Caco-2 (cell line): ENCODE measurements around the gene CTNNA2. TPM values are rescaled to one million over a fixed set of nuclear protein-coding genes. Genes with fewer than 3 reads are reported as not detected.

Experiments
- BruUV-seq: library from RNA; stranded (reverse); fragments of 400-500 nt; replicated peaks from 2 replicates; lab custom pipeline; 2021; lab: Mats Ljungman, UMichigan
- CTCF ChIA-PET: fragments of 300-600 bp; sonication (Branson Sonifier 250); formaldehyde crosslinking; loops from one replicate; lab custom pipeline; 2022; ENCODE audit warnings: antibody characterized with exemption; lab: Charles Lee
- POLR2A ChIA-PET: fragments of 300-600 bp; sonication (Branson Sonifier 250); formaldehyde crosslinking; loops from one replicate; lab custom pipeline; 2022; ENCODE audit warnings: antibody characterized with exemption; lab: Charles Lee
- DNase-seq, 2 experiments: peaks; one replicate each; pipeline versions ENCODE4 v3.0.0 to v3.0.0-alpha.2; 2020 to 2022
- H3K27me3 ChIP-seq: replicated peaks from 2 replicates; pipeline ENCODE4 v1.6.0; 2011; ENCODE audit warnings: low read length; ENCODE audit not compliant: control insufficient read depth, insufficient read depth
- H3K36me3 ChIP-seq: 2 replicates; pipeline ENCODE4 v1.5.1; 2011; ENCODE audit warnings: low read length; ENCODE audit not compliant: control insufficient read depth, insufficient read depth
- H3K4me1 ChIP-seq: fragments of 250-450 bp; sonication (Bioruptor Pico); 2 replicates; pipeline ENCODE4 v1.5.1; 2020; ENCODE audit warnings: mild to moderate bottlenecking
- H3K4me3 ChIP-seq: 2 replicates; pipeline ENCODE4 v1.5.1; 2011; ENCODE audit warnings: low read depth, mild to moderate bottlenecking, control low read depth, low read length
- H3K9me3 ChIP-seq: fragments of 250-450 bp; sonication (Bioruptor Pico); 2 replicates; pipeline ENCODE4 v1.5.1; 2020; ENCODE audit warnings: mild to moderate bottlenecking, moderate library complexity
- H3K27ac Mint-ChIP-seq: one replicate; pipeline ENCODE4 v1.8.0; 2022; ENCODE audit warnings: mixed read lengths; ENCODE audit not compliant: unreplicated experiment
- H3K27me3 Mint-ChIP-seq: one replicate; pipeline ENCODE4 v1.8.0; 2022; ENCODE audit warnings: mixed read lengths; ENCODE audit not compliant: insufficient read depth, unreplicated experiment
- H3K36me3 Mint-ChIP-seq: one replicate; pipeline ENCODE4 v1.8.0; 2022; ENCODE audit warnings: mild to moderate bottlenecking, mixed read lengths; ENCODE audit not compliant: insufficient read depth, unreplicated experiment
- H3K4me1 Mint-ChIP-seq: one replicate; pipeline ENCODE4 v1.8.0; 2022; ENCODE audit warnings: low read depth, mixed read lengths; ENCODE audit not compliant: unreplicated experiment
- H3K4me3 Mint-ChIP-seq: one replicate; pipeline ENCODE4 v1.8.0; 2022; ENCODE audit warnings: mild to moderate bottlenecking, moderate library complexity, mixed read lengths; ENCODE audit not compliant: unreplicated experiment
- H3K9me3 Mint-ChIP-seq: one replicate; pipeline ENCODE4 v1.8.0; 2022; ENCODE audit warnings: mixed read lengths; ENCODE audit not compliant: unreplicated experiment
- CTCF ChIP-seq, 2 experiments: fragments of 200-600 bp in 1 of 2; IDR thresholded peaks; 1 replicate in 1 of 2; 2 replicates in 1 of 2; pipeline versions ENCODE4 v1.5.1 to v1.8.0; 2011 to 2022; ENCODE audit warnings: antibody characterized with exemption in 1 of 2, control low read depth in 1 of 2, inconsistent platforms in 1 of 2, low read depth in 1 of 2, low read length in 1 of 2, mild to moderate bottlenecking in 1 of 2, moderate library complexity in 1 of 2; ENCODE audit not compliant: insufficient read depth in 1 of 2, severe bottlenecking in 1 of 2, unreplicated experiment in 1 of 2
- intact Hi-C: fragments of 100-400 bp; cut with micrococcal nuclease; formaldehyde crosslinking; loops from one replicate; pipeline ENCODE4 v1.10.0; 2022; ENCODE audit not compliant: unreplicated experiment
- total RNA-seq: library from RNA; stranded (reverse); gene quantifications from 2 replicates; pipeline ENCODE4 v1.2.3, GENCODE V29; 2022

CTNNA2 gene
- total RNA-seq, 1 experiment from 2014 or later: not detected

GRCh38 chr2:80026040-80026729 is 513.3 kb downstream of the CTNNA2 start:
- no TSS peak for BruUV-seq
- Mint-ChIP-seq H3K4me1 (no peaks in the 10 kb centered on the region), H3K4me3 (no peak overlapping the region), H3K9me3 (peaks cover 6% of the 10 kb centered on the region), H3K36me3 (no peaks in the 10 kb centered on the region), H3K27ac (no peak overlapping the region), H3K27me3 (peaks cover 6% of the 10 kb centered on the region)
- Histone ChIP-seq H3K4me3 (no peak overlapping the region), H3K27me3 (no peaks in the 10 kb centered on the region), H3K9me3 (no peaks in the 10 kb centered on the region), H3K4me1 (0 out of 2 replicates have a peak, but pooled peaks cover 8% of the 10 kb centered on the region), H3K36me3 (no peaks in the 10 kb centered on the region)
- POLR2A ChIA-PET: no interaction called here
- intact Hi-C loops: no loop called here
- no peak for DNase-seq
- CTCF ChIA-PET: interaction anchor here (0.6 kb wide), 1 partner anchor 46 kb away, joined by 4 read pairs; no protein-coding TSS in a partner anchor
- TF ChIP-seq CTCF (IDR thresholded peaks at IDR 0.05; ENCODE audit: insufficient read depth in 1 of 2, low read depth in 1 of 2, low read length in 1 of 2, severe bottlenecking in 1 of 2, unreplicated experiment in 1 of 2): no peak

GRCh38 chr2:80028051-80028450 is 515.2 kb downstream of the CTNNA2 start:
- Histone ChIP-seq H3K4me1 (0 out of 2 replicates have a peak, but pooled peaks cover 8% of the 10 kb centered on the region), H3K4me3 (no peak overlapping the region), H3K9me3 (no peaks in the 10 kb centered on the region), H3K27me3 (no peaks in the 10 kb centered on the region), H3K36me3 (no peaks in the 10 kb centered on the region)
- no peak for TF ChIP-seq CTCF (IDR thresholded peaks at IDR 0.05; ENCODE audit: insufficient read depth in 1 of 2, low read depth in 1 of 2, low read length in 1 of 2, severe bottlenecking in 1 of 2, unreplicated experiment in 1 of 2)
- Mint-ChIP-seq H3K36me3 (no peaks in the 10 kb centered on the region), H3K4me3 (no peak overlapping the region), H3K27ac (no peak overlapping the region), H3K9me3 (peaks cover 6% of the 10 kb centered on the region), H3K4me1 (no peaks in the 10 kb centered on the region), H3K27me3 (peaks cover 6% of the 10 kb centered on the region)
- ChIA-PET POLR2A (no interaction called here), CTCF (interaction anchor here (0.6 kb wide), 1 partner anchor 50 kb away, joined by 4 read pairs; no protein-coding TSS in a partner anchor)
- intact Hi-C loops: no loop called here
- DNase-seq: no peak
- no TSS peak for BruUV-seq

GRCh38 chr2:80028584-80028983 is 515.7 kb downstream of the CTNNA2 start:
- H3K4me3 Mint-ChIP-seq: no peak overlapping the region
- ChIA-PET CTCF (interaction anchor here (0.6 kb wide), 1 partner anchor 49 kb away, joined by 4 read pairs; no protein-coding TSS in a partner anchor), POLR2A (no interaction called here)
- no peaks in the 10 kb centered on the region for H3K27me3 ChIP-seq
- TF ChIP-seq CTCF (IDR thresholded peaks at IDR 0.05; ENCODE audit: insufficient read depth in 1 of 2, low read depth in 1 of 2, low read length in 1 of 2, severe bottlenecking in 1 of 2, unreplicated experiment in 1 of 2): no peak
- no peak overlapping the region for H3K27ac Mint-ChIP-seq
- no peaks in the 10 kb centered on the region for H3K36me3 ChIP-seq
- peaks cover 6% of the 10 kb centered on the region for H3K9me3 Mint-ChIP-seq
- H3K4me1 ChIP-seq: 0 out of 2 replicates have a peak, but pooled peaks cover 8% of the 10 kb centered on the region
- no peak for DNase-seq
- no peaks in the 10 kb centered on the region for H3K9me3 ChIP-seq
- peaks cover 6% of the 10 kb centered on the region for H3K27me3 Mint-ChIP-seq
- BruUV-seq: no TSS peak
- no peaks in the 10 kb centered on the region for H3K4me1 Mint-ChIP-seq
- no peak overlapping the region for H3K4me3 ChIP-seq
- intact Hi-C loops: no loop called here
- no peaks in the 10 kb centered on the region for H3K36me3 Mint-ChIP-seq
